GM12891 (cell line): ENCODE results near the gene FGD2.

Experiments used
- PAX5 ChIP-seq: IDR thresholded peaks from 2 replicates; pipeline ENCODE4 v1.6.1; 2011; ENCODE audit warnings: low read length, moderate library complexity, mild to moderate bottlenecking; ENCODE audit not compliant: insufficient read depth, severe bottlenecking
- POLR2A ChIP-seq: IDR thresholded peaks from 2 replicates; pipeline ENCODE4 v1.6.1; 2011; ENCODE audit warnings: low read depth, low read length, control low read depth
- POLR2AphosphoS5 ChIP-seq: IDR thresholded peaks from 2 replicates; pipeline ENCODE4 v1.6.1; 2011; ENCODE audit warnings: low read depth, low read length, control low read depth
- SPI1 ChIP-seq: IDR thresholded peaks from 2 replicates; pipeline ENCODE4 v1.6.1; 2011; ENCODE audit warnings: low read depth, low read length, control low read depth
- TAF1 ChIP-seq: IDR thresholded peaks from 2 replicates; pipeline ENCODE4 v1.6.1; 2011; ENCODE audit warnings: low read depth, low read length, control low read depth

DNA sequence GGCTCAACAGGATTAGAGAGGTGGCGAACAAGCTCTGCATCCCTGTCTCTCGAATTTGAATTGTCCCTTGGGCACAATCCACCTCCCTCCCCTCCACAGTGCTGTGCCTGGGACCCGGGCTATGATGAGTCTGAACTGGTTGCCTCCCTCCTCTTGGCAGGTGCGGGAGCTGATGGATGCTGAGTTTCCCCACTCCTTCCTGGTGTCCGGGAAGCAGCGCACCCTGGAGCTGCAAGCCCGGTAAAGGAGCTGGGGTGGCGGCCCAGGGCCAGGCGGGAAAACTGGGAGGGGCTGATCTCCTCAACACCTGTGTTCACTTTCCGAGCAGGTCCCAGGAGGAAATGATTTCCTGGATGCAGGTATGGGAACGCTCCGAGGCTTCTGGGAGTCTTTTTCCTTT, 14.9 kb downstream of the FGD2 start:
- TF ChIP-seq POLR2A = no peak
- no peak for TF ChIP-seq POLR2AphosphoS5
- TF ChIP-seq TAF1 = no peak
- no peak for TF ChIP-seq PAX5
- TF ChIP-seq SPI1 = no peak
